ENCODE measurements around the gene ING1. TPM values are rescaled to one million over a fixed set of nuclear protein-coding genes. Genes with fewer than 3 reads are reported as not detected.
"Not testable (repeated sequence)": the region's sequence is repeated elsewhere in the genome, so short reads cannot be mapped to it uniquely, and the experiment has no call there.

Gene ING1
- total and polyA plus RNA-seq, 2 donors = 15.8 to 19.6 TPM

- DNase-seq (ENCODE audit: low read depth in 6 of 9, low spot score in 9 of 9) = no peak
- WGBS = 97% methylated on average over 16 of the region's 16 CpGs
- no peak overlapping the region for H3K27ac ChIP-seq (ENCODE audit: low read depth in 1 of 2, low read length in 1 of 2)
Observed at GRCh38 chr13:110687736-110688135, 25.8 kb upstream of the ING1 start.

GRCh38 chr13:110689041-110689440 is 24.5 kb upstream of the ING1 start:
- DNase-seq (ENCODE audit: low read depth in 6 of 9, low spot score in 9 of 9) = no peak
- peaks cover 34 to 37% of the 10 kb centered on the region in 2 donors for H3K36me3 ChIP-seq (ENCODE audit: control insufficient read depth in 2 of 2, insufficient read depth in 2 of 2, low read length in 1 of 2)
- H3K4me3 ChIP-seq (ENCODE audit: low read length in 2 of 2) = no peak overlapping the region
- WGBS = 93% methylated on average over 9 of the region's 9 CpGs
- H3K4me1 ChIP-seq (ENCODE audit: control insufficient read depth in 2 of 2, insufficient read depth in 2 of 2, low read length in 2 of 2) = no peaks in the 10 kb centered on the region
- H3K27ac ChIP-seq (ENCODE audit: low read depth in 1 of 2, low read length in 1 of 2) = no peak overlapping the region
- H3K9me3 ChIP-seq (ENCODE audit: control insufficient read depth in 2 of 2, insufficient read depth in 1 of 2, low read length in 1 of 2) = no peaks in the 10 kb centered on the region
- no peaks in the 10 kb centered on the region for H3K27me3 ChIP-seq (ENCODE audit: control insufficient read depth in 2 of 2, insufficient read depth in 1 of 2, low read length in 1 of 2)

More at GRCh38 chr13:110687736-110688135, 25.8 kb upstream of the ING1 start:
- Histone ChIP-seq H3K9me3 (ENCODE audit: control insufficient read depth in 2 of 2, insufficient read depth in 1 of 2, low read length in 1 of 2) (no peaks in the 10 kb centered on the region), H3K4me1 (ENCODE audit: control insufficient read depth in 2 of 2, insufficient read depth in 2 of 2, low read length in 2 of 2) (no peaks in the 10 kb centered on the region), H3K4me3 (ENCODE audit: low read length in 2 of 2) (no peak overlapping the region), H3K36me3 (ENCODE audit: control insufficient read depth in 2 of 2, insufficient read depth in 2 of 2, low read length in 1 of 2) (peaks cover 38 to 43% of the 10 kb centered on the region in 2 donors), H3K27me3 (ENCODE audit: control insufficient read depth in 2 of 2, insufficient read depth in 1 of 2, low read length in 1 of 2) (no peaks in the 10 kb centered on the region)

- Histone ChIP-seq H3K9me3 (ENCODE audit: control insufficient read depth in 2 of 2, insufficient read depth in 1 of 2, low read length in 1 of 2) (no peaks in the 10 kb centered on the region), H3K4me3 (ENCODE audit: low read length in 2 of 2) (no peak overlapping the region), H3K4me1 (ENCODE audit: control insufficient read depth in 2 of 2, insufficient read depth in 2 of 2, low read length in 2 of 2) (no peaks in the 10 kb centered on the region), H3K27ac (ENCODE audit: low read depth in 1 of 2, low read length in 1 of 2) (no peak overlapping the region), H3K27me3 (ENCODE audit: control insufficient read depth in 2 of 2, insufficient read depth in 1 of 2, low read length in 1 of 2) (no peaks in the 10 kb centered on the region), H3K36me3 (ENCODE audit: control insufficient read depth in 2 of 2, insufficient read depth in 2 of 2, low read length in 1 of 2) (peaks cover 32 to 37% of the 10 kb centered on the region in 2 donors)
- 93% methylated on average over 12 of the region's 12 CpGs for WGBS
- DNase-seq (ENCODE audit: low read depth in 6 of 9, low spot score in 9 of 9) = no peak
Observed at GRCh38 chr13:110689711-110690110, 23.8 kb upstream of the ING1 start.

- 98% methylated on average over 8 of the region's 8 CpGs for WGBS
- Histone ChIP-seq H3K4me3 (ENCODE audit: low read length in 2 of 2) (no peak overlapping the region), H3K9me3 (ENCODE audit: control insufficient read depth in 2 of 2, insufficient read depth in 1 of 2, low read length in 1 of 2) (no peaks in the 10 kb centered on the region), H3K36me3 (ENCODE audit: control insufficient read depth in 2 of 2, insufficient read depth in 2 of 2, low read length in 1 of 2) (peaks cover 30 to 36% of the 10 kb centered on the region in 2 donors), H3K27me3 (ENCODE audit: control insufficient read depth in 2 of 2, insufficient read depth in 1 of 2, low read length in 1 of 2) (no peaks in the 10 kb centered on the region), H3K27ac (ENCODE audit: low read depth in 1 of 2, low read length in 1 of 2) (no peak overlapping the region), H3K4me1 (ENCODE audit: control insufficient read depth in 2 of 2, insufficient read depth in 2 of 2, low read length in 2 of 2) (no peaks in the 10 kb centered on the region)
- no peak for DNase-seq (ENCODE audit: low read depth in 6 of 9, low spot score in 9 of 9)
Observed at GRCh38 chr13:110690516-110690915, 23.0 kb upstream of the ING1 start.

GRCh38 chr13:110695774-110696173 is 17.7 kb upstream of the ING1 start:
- DNase-seq (ENCODE audit: low read depth in 6 of 9, low spot score in 9 of 9); H3K27me3 ChIP-seq (ENCODE audit: control insufficient read depth in 2 of 2, insufficient read depth in 1 of 2, low read length in 1 of 2); H3K27ac ChIP-seq (ENCODE audit: low read depth in 1 of 2, low read length in 1 of 2); H3K4me3 ChIP-seq (ENCODE audit: low read length in 2 of 2); H3K9me3 ChIP-seq (ENCODE audit: control insufficient read depth in 2 of 2, insufficient read depth in 1 of 2, low read length in 1 of 2); H3K4me1 ChIP-seq (ENCODE audit: control insufficient read depth in 2 of 2, insufficient read depth in 2 of 2, low read length in 2 of 2): not testable (repeated sequence)
- peaks cover 34 to 44% of the 10 kb centered on the region in 2 donors for H3K36me3 ChIP-seq (ENCODE audit: control insufficient read depth in 2 of 2, insufficient read depth in 2 of 2, low read length in 1 of 2)
- 96% methylated on average over 7 of the region's 7 CpGs for WGBS

- Histone ChIP-seq H3K9me3 (ENCODE audit: control insufficient read depth in 2 of 2, insufficient read depth in 1 of 2, low read length in 1 of 2) (no peaks in the 10 kb centered on the region), H3K4me3 (ENCODE audit: low read length in 2 of 2) (no peak overlapping the region), H3K27me3 (ENCODE audit: control insufficient read depth in 2 of 2, insufficient read depth in 1 of 2, low read length in 1 of 2) (no peaks in the 10 kb centered on the region), H3K4me1 (ENCODE audit: control insufficient read depth in 2 of 2, insufficient read depth in 2 of 2, low read length in 2 of 2) (no peaks in the 10 kb centered on the region), H3K36me3 (ENCODE audit: control insufficient read depth in 2 of 2, insufficient read depth in 2 of 2, low read length in 1 of 2) (peaks cover 38 to 40% of the 10 kb centered on the region in 2 donors), H3K27ac (ENCODE audit: low read depth in 1 of 2, low read length in 1 of 2) (no peak overlapping the region)
- WGBS = 95% methylated on average over 10 of the region's 10 CpGs
- DNase-seq (ENCODE audit: low read depth in 6 of 9, low spot score in 9 of 9) = no peak
Observed at GRCh38 chr13:110696776-110697175, 16.7 kb upstream of the ING1 start.

GRCh38 chr13:110697842-110698241 is 15.7 kb upstream of the ING1 start:
- no peaks in the 10 kb centered on the region for H3K4me1 ChIP-seq (ENCODE audit: control insufficient read depth in 2 of 2, insufficient read depth in 2 of 2, low read length in 2 of 2)
- no peaks in the 10 kb centered on the region for H3K9me3 ChIP-seq (ENCODE audit: control insufficient read depth in 2 of 2, insufficient read depth in 1 of 2, low read length in 1 of 2)
- 83% methylated on average over 4 of the region's 4 CpGs for WGBS
- no peak overlapping the region for H3K27ac ChIP-seq (ENCODE audit: low read depth in 1 of 2, low read length in 1 of 2)
- H3K27me3 ChIP-seq (ENCODE audit: control insufficient read depth in 2 of 2, insufficient read depth in 1 of 2, low read length in 1 of 2) = no peaks in the 10 kb centered on the region
- H3K36me3 ChIP-seq (ENCODE audit: control insufficient read depth in 2 of 2, insufficient read depth in 2 of 2, low read length in 1 of 2) = peaks cover 41 to 45% of the 10 kb centered on the region in 2 donors
- H3K4me3 ChIP-seq (ENCODE audit: low read length in 2 of 2) = no peak overlapping the region
- DNase-seq (ENCODE audit: low read depth in 6 of 9, low spot score in 9 of 9) = no peak

- peaks cover 47 to 51% of the 10 kb centered on the region in 2 donors for H3K36me3 ChIP-seq (ENCODE audit: control insufficient read depth in 2 of 2, insufficient read depth in 2 of 2, low read length in 1 of 2)
- no peak overlapping the region for H3K4me3 ChIP-seq (ENCODE audit: low read length in 2 of 2)
- no peak for DNase-seq (ENCODE audit: low read depth in 6 of 9, low spot score in 9 of 9)
- H3K9me3 ChIP-seq (ENCODE audit: control insufficient read depth in 2 of 2, insufficient read depth in 1 of 2, low read length in 1 of 2) = no peaks in the 10 kb centered on the region
- 96% methylated on average over 4 of the region's 4 CpGs for WGBS
- no peaks in the 10 kb centered on the region for H3K27me3 ChIP-seq (ENCODE audit: control insufficient read depth in 2 of 2, insufficient read depth in 1 of 2, low read length in 1 of 2)
- no peak overlapping the region for H3K27ac ChIP-seq (ENCODE audit: low read depth in 1 of 2, low read length in 1 of 2)
- no peaks in the 10 kb centered on the region for H3K4me1 ChIP-seq (ENCODE audit: control insufficient read depth in 2 of 2, insufficient read depth in 2 of 2, low read length in 2 of 2)
Observed at GRCh38 chr13:110698689-110699088, 14.8 kb upstream of the ING1 start.

GRCh38 chr13:110699148-110700145 is 14.1 kb upstream of the ING1 start:
- no peak overlapping the region for H3K4me3 ChIP-seq (ENCODE audit: low read length in 2 of 2)
- no peak overlapping the region for H3K27ac ChIP-seq (ENCODE audit: low read depth in 1 of 2, low read length in 1 of 2)
- no peaks in the 10 kb centered on the region for H3K4me1 ChIP-seq (ENCODE audit: control insufficient read depth in 2 of 2, insufficient read depth in 2 of 2, low read length in 2 of 2)
- 91% methylated on average over 15 of the region's 15 CpGs for WGBS
- no peaks in the 10 kb centered on the region for H3K27me3 ChIP-seq (ENCODE audit: control insufficient read depth in 2 of 2, insufficient read depth in 1 of 2, low read length in 1 of 2)
- peaks cover 47 to 51% of the 10 kb centered on the region in 2 donors for H3K36me3 ChIP-seq (ENCODE audit: control insufficient read depth in 2 of 2, insufficient read depth in 2 of 2, low read length in 1 of 2)
- no peak for DNase-seq (ENCODE audit: low read depth in 6 of 9, low spot score in 9 of 9)
- H3K9me3 ChIP-seq (ENCODE audit: control insufficient read depth in 2 of 2, insufficient read depth in 1 of 2, low read length in 1 of 2) = no peaks in the 10 kb centered on the region

All from thymus (tissue), 11 donors.